Fibroblast of skin of right quadriceps (primary cell): ENCODE results near the gene SMIM38.

Experiments used
- DNase-seq: peaks from one replicate; pipeline ENCODE4 v3.0.0-alpha.2; 2013

The SMIM38 gene

GRCh38 chr11:69155302-69156234 lies at the start of gene SMIM38:
Gene SMIM38, plus strand, starts transcription at chr11:69155935. Its CDS starts 1,912 bp downstream, at chr11:69157847.
- DNase-seq: no peak

GRCh38 chr11:69106031-69106811 lies 49.5 kb upstream of the SMIM38 start:
- DNase-seq: no peak

GRCh38 chr11:69107413-69107812 lies 48.3 kb upstream of the SMIM38 start:
- DNase-seq: no peak

- DNase-seq: no peak
Observed at GRCh38 chr11:69108030-69108429, 47.7 kb upstream of the SMIM38 start.

- no peak for DNase-seq
Observed at GRCh38 chr11:69108559-69108958, 47.2 kb upstream of the SMIM38 start.

GRCh38 chr11:69109101-69109500 lies 46.6 kb upstream of the SMIM38 start:
- DNase-seq: no peak

- DNase-seq: no peak
Observed at GRCh38 chr11:69110451-69110850, 45.3 kb upstream of the SMIM38 start.

- no peak for DNase-seq
Observed at GRCh38 chr11:69111624-69112542, 43.9 kb upstream of the SMIM38 start.

- no peak for DNase-seq
Observed at GRCh38 chr11:69113226-69113625, 42.5 kb upstream of the SMIM38 start.

GRCh38 chr11:69113646-69114340 lies 41.9 kb upstream of the SMIM38 start:
- no peak for DNase-seq

GRCh38 chr11:69114362-69114761 lies 41.4 kb upstream of the SMIM38 start:
- no peak for DNase-seq

- no peak for DNase-seq
Observed at GRCh38 chr11:69114811-69115523, 40.8 kb upstream of the SMIM38 start.

- DNase-seq: no peak
Observed at GRCh38 chr11:69115586-69116560, 39.9 kb upstream of the SMIM38 start.

- no peak for DNase-seq
Observed at GRCh38 chr11:69116671-69117070, 39.1 kb upstream of the SMIM38 start.

- no peak for DNase-seq
Observed at GRCh38 chr11:69119190-69119589, 36.5 kb upstream of the SMIM38 start.

GRCh38 chr11:69120096-69120875 lies 35.4 kb upstream of the SMIM38 start:
- DNase-seq: no peak

- no peak for DNase-seq
Observed at GRCh38 chr11:69121021-69121420, 34.7 kb upstream of the SMIM38 start.

GRCh38 chr11:69121621-69122325 lies 34.0 kb upstream of the SMIM38 start:
- no peak for DNase-seq

GRCh38 chr11:69122326-69122629 lies 33.5 kb upstream of the SMIM38 start:
- no peak for DNase-seq
